ENCODE data around the gene PROK1. TPM values are rescaled to one million over a fixed set of nuclear protein-coding genes. Genes with fewer than 3 reads are reported as not detected.

PROK1 gene
- polyA plus RNA-seq, 2 of the 4 experiments (the other 2 are of a cell fraction): not detected

- TF ChIP-seq CHD4 (IDR thresholded peaks at IDR 0.05; ENCODE audit: borderline replicate concordance): no peak
- TF ChIP-seq EHF (CRISPR knock-in tag; IDR thresholded peaks at IDR 0.05): no peak
- TF ChIP-seq, protein P1, sequence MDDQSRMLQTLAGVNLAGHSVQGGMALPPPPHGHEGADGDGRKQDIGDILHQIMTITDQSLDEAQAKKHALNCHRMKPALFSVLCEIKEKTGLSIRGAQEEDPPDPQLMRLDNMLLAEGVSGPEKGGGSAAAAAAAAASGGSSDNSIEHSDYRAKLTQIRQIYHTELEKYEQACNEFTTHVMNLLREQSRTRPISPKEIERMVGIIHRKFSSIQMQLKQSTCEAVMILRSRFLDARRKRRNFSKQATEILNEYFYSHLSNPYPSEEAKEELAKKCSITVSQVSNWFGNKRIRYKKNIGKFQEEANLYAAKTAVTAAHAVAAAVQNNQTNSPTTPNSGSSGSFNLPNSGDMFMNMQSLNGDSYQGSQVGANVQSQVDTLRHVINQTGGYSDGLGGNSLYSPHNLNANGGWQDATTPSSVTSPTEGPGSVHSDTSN (IDR thresholded peaks at IDR 0.05): no peak
- TF ChIP-seq FOXS1 (CRISPR knock-in tag; IDR thresholded peaks at IDR 0.05): no peak
- TF ChIP-seq ZNF302 (CRISPR knock-in tag; IDR thresholded peaks at IDR 0.05): no peak
- TF ChIP-seq RARB (CRISPR knock-in tag; IDR thresholded peaks at IDR 0.05): no peak
- no peak for TF ChIP-seq FOSL2 (IDR thresholded peaks at IDR 0.05)
- TF ChIP-seq FOSL2 (CRISPR knock-in tag; IDR thresholded peaks at IDR 0.05): no peak
- TF ChIP-seq KDM5A (IDR thresholded peaks at IDR 0.05): no peak
These were observed 993 bp upstream of the PROK1 start (continued) for GRCh38 chr1:110449661-110450651.

DNA sequence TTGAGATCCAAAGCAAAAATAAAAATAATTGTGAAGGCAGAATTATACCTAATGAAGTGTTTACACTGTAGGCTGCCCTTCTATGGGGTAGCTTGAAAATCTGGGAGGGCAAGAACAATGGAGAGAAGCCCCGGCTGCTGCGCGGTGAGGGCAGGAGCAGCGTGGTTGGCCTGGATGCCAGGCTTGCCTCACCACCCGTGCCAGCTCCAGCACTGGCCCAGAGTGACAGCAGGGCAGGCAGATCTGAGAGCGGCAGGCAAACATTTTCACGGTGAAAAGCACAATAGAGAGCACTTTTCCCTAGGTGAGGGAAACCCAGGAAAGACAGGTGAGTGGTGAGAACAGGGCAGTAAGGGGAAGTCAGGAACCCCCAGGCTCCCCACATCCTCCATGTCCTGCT lies 1.4 kb downstream of the PROK1 start:
- ChIA-PET POLR2A (no interaction called here), CTCF (interaction anchor here (0.8 to 23.9 kb wide), 8 partner anchors 8 to 256 kb away, joined by 3 to 338 read pairs (median 10); partner anchors contain the start of genes KCNC4 and LAMTOR5)
- Histone ChIP-seq H3K27ac (no peak overlapping the region), H3K9me3 (no peaks in the 10 kb centered on the region), H3K4me1 (no peaks in the 10 kb centered on the region), H3K4me2 (no peak overlapping the region), H3K4me3 (no peak overlapping the region)
- 64% methylated on average over 7 of the region's 7 CpGs for WGBS (ENCODE audit: missing lambda C conversion rate)
- DNase-seq (ENCODE audit: low read depth in 1 of 2, low spot score in 1 of 2) (no peak), ATAC-seq (no peak), FAIRE-seq (no peak)
- TF ChIP-seq NFE2L2 (conservative IDR thresholded peaks at IDR 0.05; ENCODE audit: low read length) (no peak), MYC (IDR thresholded peaks at IDR 0.05; ENCODE audit: borderline replicate concordance, low read length) (no peak), JUNB (IDR thresholded peaks at IDR 0.05) (no peak)

- no peak overlapping the region for H3K4me3 ChIP-seq
- H3K9me3 ChIP-seq: no peaks in the 10 kb centered on the region
- DNase-seq (ENCODE audit: low read depth in 1 of 2, low spot score in 1 of 2) (no peak), FAIRE-seq (no peak), ATAC-seq (no peak)
- 76% methylated on average over 9 of the region's 9 CpGs for WGBS (ENCODE audit: missing lambda C conversion rate)
- no peak overlapping the region for H3K27ac ChIP-seq
- H3K4me2 ChIP-seq: no peak overlapping the region
- no peaks in the 10 kb centered on the region for H3K4me1 ChIP-seq
- ChIA-PET POLR2A (no interaction called here), CTCF (interaction anchor here (1.4 to 23.9 kb wide), 6 partner anchors 10 to 257 kb away, joined by 6 to 338 read pairs (median 18); partner anchors contain the start of genes KCNC4 and LAMTOR5)
- TF ChIP-seq CHD2 (IDR thresholded peaks at IDR 0.05; ENCODE audit: low read length, partially characterized antibody): no peak
- TF ChIP-seq, protein P2, sequence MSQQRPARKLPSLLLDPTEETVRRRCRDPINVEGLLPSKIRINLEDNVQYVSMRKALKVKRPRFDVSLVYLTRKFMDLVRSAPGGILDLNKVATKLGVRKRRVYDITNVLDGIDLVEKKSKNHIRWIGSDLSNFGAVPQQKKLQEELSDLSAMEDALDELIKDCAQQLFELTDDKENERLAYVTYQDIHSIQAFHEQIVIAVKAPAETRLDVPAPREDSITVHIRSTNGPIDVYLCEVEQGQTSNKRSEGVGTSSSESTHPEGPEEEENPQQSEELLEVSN (IDR thresholded peaks at IDR 0.05; ENCODE audit: borderline replicate concordance, low read depth): no peak
- no peak for TF ChIP-seq ZNF302 (CRISPR knock-in tag; IDR thresholded peaks at IDR 0.05)
- no peak for TF ChIP-seq ESRRA (IDR thresholded peaks at IDR 0.05; ENCODE audit: borderline replicate concordance, low read length)
- TF ChIP-seq ELK1 (IDR thresholded peaks at IDR 0.05; ENCODE audit: low read depth, low read length): no peak
These were observed 2.9 kb downstream of the PROK1 start for GRCh38 chr1:110453829-110454228.

GRCh38 chr1:110454328-110454727 lies 3.4 kb downstream of the PROK1 start:
- CTCF ChIA-PET: interaction anchor here (1.0 to 23.9 kb wide), 7 partner anchors 10 to 248 kb away, joined by 3 to 338 read pairs (median 9); partner anchors contain the start of genes KCNC4 and LAMTOR5
- POLR2A ChIA-PET: no interaction called here
- ATAC-seq (no peak), FAIRE-seq (no peak), DNase-seq (ENCODE audit: low read depth in 1 of 2, low spot score in 1 of 2) (no peak)
- WGBS (ENCODE audit: missing lambda C conversion rate): 80% methylated on average over 1 of the region's 1 CpG
- H3K9me3 ChIP-seq: no peaks in the 10 kb centered on the region
- H3K4me1 ChIP-seq: no peaks in the 10 kb centered on the region
- H3K4me3 ChIP-seq: no peak overlapping the region
- no peak overlapping the region for H3K27ac ChIP-seq
- no peak overlapping the region for H3K4me2 ChIP-seq
- no peak for TF ChIP-seq TP53 (CRISPR knock-in tag; IDR thresholded peaks at IDR 0.05)
- TF ChIP-seq ZFP36 (IDR thresholded peaks at IDR 0.05; ENCODE audit: borderline replicate concordance, partially characterized antibody): no peak
- TF ChIP-seq FOXS1 (CRISPR knock-in tag; IDR thresholded peaks at IDR 0.05): no peak
- TF ChIP-seq SMC3 (IDR thresholded peaks at IDR 0.05): no peak
- no peak for TF ChIP-seq NR3C1 (IDR thresholded peaks at IDR 0.05)
- TF ChIP-seq, protein P3, sequence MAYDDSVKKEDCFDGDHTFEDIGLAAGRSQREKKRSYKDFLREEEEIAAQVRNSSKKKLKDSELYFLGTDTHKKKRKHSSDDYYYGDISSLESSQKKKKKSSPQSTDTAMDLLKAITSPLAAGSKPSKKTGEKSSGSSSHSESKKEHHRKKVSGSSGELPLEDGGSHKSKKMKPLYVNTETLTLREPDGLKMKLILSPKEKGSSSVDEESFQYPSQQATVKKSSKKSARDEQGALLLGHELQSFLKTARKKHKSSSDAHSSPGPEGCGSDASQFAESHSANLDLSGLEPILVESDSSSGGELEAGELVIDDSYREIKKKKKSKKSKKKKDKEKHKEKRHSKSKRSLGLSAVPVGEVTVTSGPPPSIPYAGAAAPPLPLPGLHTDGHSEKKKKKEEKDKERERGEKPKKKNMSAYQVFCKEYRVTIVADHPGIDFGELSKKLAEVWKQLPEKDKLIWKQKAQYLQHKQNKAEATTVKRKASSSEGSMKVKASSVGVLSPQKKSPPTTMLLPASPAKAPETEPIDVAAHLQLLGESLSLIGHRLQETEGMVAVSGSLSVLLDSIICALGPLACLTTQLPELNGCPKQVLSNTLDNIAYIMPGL (CRISPR knock-in tag; IDR thresholded peaks at IDR 0.05; ENCODE audit: borderline replicate concordance): no peak
- no peak for TF ChIP-seq TFCP2L1 (CRISPR knock-in tag; IDR thresholded peaks at IDR 0.05)
- no peak for TF ChIP-seq POLR2AphosphoS2 (conservative IDR thresholded peaks at IDR 0.05; ENCODE audit: low read length)
- no peak for TF ChIP-seq JUNB (IDR thresholded peaks at IDR 0.05)
- no peak for TF ChIP-seq KDM1A (IDR thresholded peaks at IDR 0.05; ENCODE audit: low read depth)
- TF ChIP-seq PHF8 (IDR thresholded peaks at IDR 0.05; ENCODE audit: borderline replicate concordance, low read depth): no peak
- no peak for TF ChIP-seq RARB (CRISPR knock-in tag; IDR thresholded peaks at IDR 0.05)
- no peak for TF ChIP-seq HOXB5 (CRISPR knock-in tag; IDR thresholded peaks at IDR 0.05)
- no peak for TF ChIP-seq MYC (IDR thresholded peaks at IDR 0.05; ENCODE audit: borderline replicate concordance, low read length)
- no peak for TF ChIP-seq HEYL (CRISPR knock-in tag; IDR thresholded peaks at IDR 0.05)
- no peak for TF ChIP-seq GATA3 (IDR thresholded peaks at IDR 0.05; ENCODE audit: borderline replicate concordance)
